Activated CD8-positive, alpha-beta memory T cell treated with anti-CD3 and anti-CD28 coated beads, Interleukin-2, amount 50 U/mL, for 24 hours (primary cell): Measurements from ENCODE around the gene ACTR6.
"Not testable (repeated sequence)": the region's sequence is repeated elsewhere in the genome, so short reads cannot be mapped to it uniquely, and the experiment has no call there.

Experiments
- DNase-seq: peaks from one replicate; pipeline ENCODE4 v3.0.0-alpha.2; 2020; ENCODE audit errors: extremely low read depth

The ACTR6 gene

DNA sequence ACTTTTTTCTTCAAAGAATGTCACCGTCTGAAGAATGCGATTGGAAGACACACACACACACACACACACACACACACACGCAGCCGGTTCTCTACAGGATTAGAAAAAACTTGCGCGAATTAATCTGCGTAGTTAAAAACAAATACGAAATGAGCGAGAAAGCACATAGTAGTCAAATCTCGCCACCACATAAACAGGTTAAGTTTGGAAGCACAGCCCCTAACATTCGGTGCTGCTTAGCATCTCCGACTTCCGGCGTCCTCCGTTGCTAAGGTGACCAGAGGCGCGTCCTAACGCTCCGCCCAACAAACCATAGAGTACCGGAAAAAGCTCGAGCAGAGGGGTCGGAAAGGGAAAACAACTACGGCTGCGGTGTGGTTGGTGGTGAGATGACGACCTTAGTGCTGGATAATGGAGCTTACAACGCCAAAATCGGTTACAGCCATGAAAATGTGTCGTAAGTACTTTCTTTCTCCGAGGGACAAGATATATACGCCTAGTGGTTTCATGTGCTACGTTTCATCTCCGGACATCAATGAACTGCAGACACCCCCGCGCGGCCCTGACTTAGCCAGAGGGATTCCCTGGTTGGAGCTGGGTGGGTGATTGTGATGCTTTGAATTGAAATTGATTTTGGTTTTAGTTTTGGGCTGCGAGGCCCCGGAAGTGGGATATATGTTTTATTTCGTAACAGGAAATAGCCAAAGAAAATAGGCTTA is at the start of gene ACTR6:
ACTR6 (plus strand) TSS at position 353 of the 719 bp plus-strand sequence; CDS start at position 390, 37 bp downstream.
- peak; percentile 96 for DNase-seq

DNA sequence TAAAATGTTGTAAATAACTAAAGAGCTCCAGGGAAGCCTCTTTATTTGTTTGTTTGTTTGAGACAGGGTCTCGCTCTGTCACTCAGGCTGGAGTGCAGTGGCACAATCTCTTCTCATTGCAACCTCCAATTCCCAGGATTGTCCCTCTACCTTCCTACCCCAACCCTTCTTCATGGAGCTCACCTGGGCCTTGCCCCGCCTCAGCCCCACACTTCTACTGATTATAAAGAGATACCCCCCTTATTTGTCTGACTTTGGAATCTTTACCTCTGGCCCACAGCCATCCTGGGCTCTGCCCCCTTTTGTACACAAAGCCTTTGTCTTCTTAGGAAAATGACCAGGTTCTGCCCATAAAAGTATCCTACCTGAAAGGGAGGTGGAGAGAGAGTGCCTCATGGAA is 48.8 kb upstream of the ACTR6 start:
- DNase-seq, result no peak

DNA sequence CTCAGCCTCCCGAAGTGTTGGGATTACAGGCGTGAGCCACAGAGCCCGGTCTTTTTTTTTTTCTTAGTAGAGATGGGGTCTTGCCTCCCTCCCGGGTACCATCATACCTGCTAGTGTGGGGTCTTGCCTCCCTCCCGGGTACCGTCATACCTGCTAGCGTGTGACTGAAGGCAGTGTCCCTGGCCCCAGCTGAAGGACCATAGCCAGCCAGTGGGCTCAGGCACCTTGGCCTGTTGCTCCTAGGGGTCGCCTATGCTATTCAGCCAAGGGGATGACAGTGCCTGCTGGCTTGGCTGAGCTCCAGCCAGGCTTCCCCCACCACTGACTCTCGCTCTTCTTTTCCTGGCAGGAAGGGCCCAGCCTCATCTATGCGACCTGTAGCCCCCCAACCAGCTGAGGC is 47.5 kb upstream of the ACTR6 start:
- no peak for DNase-seq

- peak; percentile 34 for DNase-seq
Measured at GRCh38 chr12:100154474-100155247, 46.0 kb upstream of the ACTR6 start.

- no peak for DNase-seq
Measured at GRCh38 chr12:100156731-100157426, 43.7 kb upstream of the ACTR6 start.

- DNase-seq, result no peak
Measured at GRCh38 chr12:100157427-100157821, 43.2 kb upstream of the ACTR6 start.

- DNase-seq, result no peak
Measured at GRCh38 chr12:100158535-100158934, 42.1 kb upstream of the ACTR6 start.

GRCh38 chr12:100159391-100160104 is 41.1 kb upstream of the ACTR6 start:
- DNase-seq, result no peak

GRCh38 chr12:100163416-100164152 is 37.0 kb upstream of the ACTR6 start:
- peak; percentile 38 for DNase-seq

GRCh38 chr12:100164153-100164704 is 36.4 kb upstream of the ACTR6 start:
- DNase-seq, result no peak

DNA sequence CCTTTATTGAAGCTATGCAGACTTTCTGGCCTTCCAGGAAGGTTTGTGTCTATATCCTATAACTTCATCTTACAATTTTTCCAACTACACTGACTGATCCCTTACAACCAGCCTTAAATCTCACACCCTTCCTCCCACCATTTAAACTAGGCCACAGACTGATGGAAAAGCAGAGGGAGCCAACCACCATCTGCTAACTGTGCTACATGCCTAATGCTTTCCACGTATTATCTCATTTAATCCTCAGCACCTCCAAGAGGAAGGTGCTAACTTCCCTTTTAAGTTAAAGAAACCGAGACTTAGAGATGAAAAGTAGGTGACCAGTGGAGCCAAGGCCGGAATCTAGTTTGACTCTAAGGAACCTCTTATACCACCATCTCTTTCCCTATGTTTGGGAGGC is 35.3 kb upstream of the ACTR6 start:
- no peak for DNase-seq

GRCh38 chr12:100166232-100166631 is 34.4 kb upstream of the ACTR6 start:
- DNase-seq, result no peak

- no peak for DNase-seq
Measured at GRCh38 chr12:100168562-100168961, 32.1 kb upstream of the ACTR6 start.

DNA sequence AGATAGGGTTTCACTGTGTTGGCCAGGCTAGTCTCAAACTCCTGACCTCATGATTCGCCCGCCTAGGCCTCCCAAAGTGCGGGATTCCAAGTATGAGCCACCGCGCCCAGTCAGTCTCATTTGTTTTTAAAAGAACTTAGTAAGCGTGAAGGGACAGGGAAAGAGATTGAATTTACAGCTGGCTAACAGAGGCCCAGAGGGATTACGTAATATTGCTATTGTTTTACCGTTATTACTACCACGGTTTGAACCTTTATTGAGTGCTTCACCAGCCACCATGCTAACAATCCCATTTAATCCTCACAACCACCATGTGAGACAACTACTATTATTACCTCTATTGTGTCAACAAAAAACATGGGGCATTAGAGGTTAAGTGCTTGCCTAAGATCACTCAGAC is 31.3 kb upstream of the ACTR6 start:
- no peak for DNase-seq

DNA sequence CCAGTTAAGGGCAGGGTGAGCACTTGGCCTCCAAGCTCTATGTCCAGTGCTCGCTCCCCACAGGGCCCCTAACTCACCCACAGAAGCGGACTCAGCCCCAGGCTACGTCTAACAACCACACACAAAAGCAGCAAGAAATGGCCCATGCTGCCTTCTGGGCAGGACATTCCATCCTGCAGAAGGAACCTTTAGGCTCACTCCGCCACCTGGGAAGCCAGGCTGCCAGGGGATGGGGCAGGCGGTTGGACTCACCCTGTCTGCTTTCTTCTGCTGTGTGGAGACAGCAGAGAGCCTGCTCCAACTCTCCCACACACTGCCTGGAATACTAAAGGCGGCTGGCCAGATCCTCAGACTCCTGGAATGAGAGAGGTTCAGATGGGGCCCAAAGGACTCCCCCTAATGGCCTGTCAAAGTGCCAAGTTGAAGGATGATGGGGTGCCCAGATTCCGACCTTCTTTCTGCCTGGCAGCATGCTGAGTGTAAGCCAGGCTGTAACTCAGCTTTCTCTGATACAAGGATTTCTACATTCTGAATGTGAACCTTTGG is 30.2 kb upstream of the ACTR6 start:
- no peak for DNase-seq

- no peak for DNase-seq
Measured at GRCh38 chr12:100171248-100171647, 29.4 kb upstream of the ACTR6 start.

GRCh38 chr12:100173111-100173510 is 27.5 kb upstream of the ACTR6 start:
- DNase-seq, result no peak

DNA sequence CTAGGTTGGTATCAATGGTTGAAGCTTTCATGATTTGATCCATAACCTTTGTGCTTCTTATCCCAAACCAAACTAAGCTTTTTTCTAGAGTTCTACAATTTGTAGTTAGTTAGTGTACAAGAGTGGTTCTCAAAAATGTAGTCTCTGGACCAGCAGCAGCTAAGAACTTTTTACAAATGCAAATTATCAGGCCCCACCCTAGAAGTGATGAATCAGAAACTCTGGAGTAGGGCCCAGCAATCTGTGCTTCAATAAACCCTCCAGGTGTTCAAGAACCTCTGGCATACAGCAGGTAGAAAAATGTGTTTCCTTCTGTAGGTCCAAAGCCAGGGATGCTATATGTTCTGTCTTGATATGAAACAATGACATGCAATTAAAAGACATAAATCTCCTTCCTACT is 26.1 kb upstream of the ACTR6 start:
- DNase-seq, result no peak

DNA sequence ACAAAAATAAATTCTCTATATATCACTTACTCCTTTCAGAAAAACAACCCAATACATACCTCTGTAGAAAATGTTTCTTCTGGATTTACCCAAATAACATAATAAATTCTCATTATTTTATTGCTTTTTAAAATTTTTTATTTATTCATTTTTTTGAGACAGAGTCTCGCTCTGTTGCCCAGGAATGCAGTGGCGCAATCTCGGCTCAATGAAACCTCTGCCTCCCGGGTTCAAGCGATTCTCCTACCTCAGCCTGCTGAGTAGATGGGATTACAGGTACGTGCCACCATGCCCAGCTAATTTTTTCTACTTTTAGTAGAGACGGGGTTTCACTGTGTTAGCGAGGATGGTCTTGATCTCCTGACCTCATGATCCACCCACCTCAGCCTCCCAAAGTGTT is 24.1 kb upstream of the ACTR6 start:
- not testable (repeated sequence) for DNase-seq

GRCh38 chr12:100179252-100179651 is 21.4 kb upstream of the ACTR6 start:
- DNase-seq, result no peak
